Measurements from ENCODE around the gene NFATC2.

NFATC2 gene

DNA sequence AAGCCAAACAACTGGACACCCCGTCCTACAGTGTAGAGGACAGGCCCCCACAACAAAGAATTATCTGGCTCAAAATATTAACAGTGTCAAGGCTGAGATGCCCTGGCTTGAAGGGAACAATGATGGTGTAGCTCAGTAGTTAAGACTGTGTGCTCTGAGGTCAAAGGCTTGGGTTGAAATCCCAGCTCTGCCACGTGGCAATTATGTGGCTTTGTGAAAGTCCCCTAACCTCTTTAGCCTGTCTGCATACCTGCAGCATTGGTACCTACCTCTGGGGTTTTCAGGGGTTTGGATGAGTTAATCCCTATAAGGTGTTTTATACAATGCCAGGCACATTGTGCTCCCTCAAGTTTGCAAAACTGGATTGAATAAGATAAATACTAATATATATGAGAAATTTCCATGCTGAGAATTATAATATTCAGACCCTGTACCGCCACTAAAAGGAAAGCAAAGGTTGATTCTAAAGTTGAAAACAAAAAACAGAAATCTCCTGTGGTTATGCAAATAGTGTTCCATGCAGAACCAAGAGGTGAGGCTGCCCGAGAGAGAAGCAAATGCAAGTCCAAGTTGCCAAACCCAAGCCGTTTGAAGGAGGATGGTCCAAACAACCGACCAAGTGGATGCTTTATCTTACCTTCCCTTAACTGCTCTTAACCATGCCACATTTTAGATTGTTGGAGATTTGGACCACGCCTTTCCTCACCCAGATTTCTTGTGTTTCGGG, 199.8 kb downstream of the NFATC2 start:
- TF ChIP-seq, protein P1, sequence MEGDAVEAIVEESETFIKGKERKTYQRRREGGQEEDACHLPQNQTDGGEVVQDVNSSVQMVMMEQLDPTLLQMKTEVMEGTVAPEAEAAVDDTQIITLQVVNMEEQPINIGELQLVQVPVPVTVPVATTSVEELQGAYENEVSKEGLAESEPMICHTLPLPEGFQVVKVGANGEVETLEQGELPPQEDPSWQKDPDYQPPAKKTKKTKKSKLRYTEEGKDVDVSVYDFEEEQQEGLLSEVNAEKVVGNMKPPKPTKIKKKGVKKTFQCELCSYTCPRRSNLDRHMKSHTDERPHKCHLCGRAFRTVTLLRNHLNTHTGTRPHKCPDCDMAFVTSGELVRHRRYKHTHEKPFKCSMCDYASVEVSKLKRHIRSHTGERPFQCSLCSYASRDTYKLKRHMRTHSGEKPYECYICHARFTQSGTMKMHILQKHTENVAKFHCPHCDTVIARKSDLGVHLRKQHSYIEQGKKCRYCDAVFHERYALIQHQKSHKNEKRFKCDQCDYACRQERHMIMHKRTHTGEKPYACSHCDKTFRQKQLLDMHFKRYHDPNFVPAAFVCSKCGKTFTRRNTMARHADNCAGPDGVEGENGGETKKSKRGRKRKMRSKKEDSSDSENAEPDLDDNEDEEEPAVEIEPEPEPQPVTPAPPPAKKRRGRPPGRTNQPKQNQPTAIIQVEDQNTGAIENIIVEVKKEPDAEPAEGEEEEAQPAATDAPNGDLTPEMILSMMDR (IDR thresholded peaks at IDR 0.05; ENCODE audit: insufficient read depth, low read length, missing control alignments) = no peak
- POLR2A ChIA-PET = interaction anchor here (0.5 to 0.6 kb wide), 2 partner anchors 18 to 377 kb away, joined by 3 read pairs; no protein-coding TSS in a partner anchor
- no peak for DNase-seq (ENCODE audit: low read depth, low spot score)
- CTCF ChIA-PET = interaction anchor here (0.9 to 1.6 kb wide), 2 partner anchors 12 to 355 kb away, joined by 4 read pairs; no protein-coding TSS in a partner anchor
- no peak overlapping the region for H3K4me3 ChIP-seq (ENCODE audit: low read depth, low read length)

DNA sequence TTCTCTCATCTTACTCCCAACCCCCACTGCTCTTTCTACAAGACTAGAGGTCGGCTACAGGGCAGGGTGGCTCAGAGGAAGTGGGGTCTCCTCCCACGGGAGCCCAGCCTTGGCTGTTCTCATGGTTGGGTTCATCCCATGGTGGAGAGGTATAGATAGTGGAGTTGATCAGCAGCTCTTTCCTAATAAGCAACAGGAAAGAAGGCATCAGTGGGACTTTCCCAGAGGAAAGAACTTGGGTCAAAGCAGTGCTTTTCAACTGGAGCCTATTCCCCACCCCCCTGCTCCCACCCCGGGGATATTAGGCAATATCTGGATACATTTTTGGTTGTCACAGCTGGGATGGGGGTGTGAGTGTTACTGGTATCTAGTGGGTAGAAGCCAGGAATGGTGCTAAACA, 200.9 kb downstream of the NFATC2 start:
- ChIA-PET POLR2A (no interaction called here), CTCF (interaction anchor here (1.6 kb wide), 1 partner anchor 354 kb away, joined by 4 read pairs; no protein-coding TSS in a partner anchor)
- no peak for DNase-seq (ENCODE audit: low read depth, low spot score)
- H3K4me3 ChIP-seq (ENCODE audit: low read depth, low read length) = no peak overlapping the region
- TF ChIP-seq, protein P1 (IDR thresholded peaks at IDR 0.05; ENCODE audit: insufficient read depth, low read length, missing control alignments) = no peak

DNA sequence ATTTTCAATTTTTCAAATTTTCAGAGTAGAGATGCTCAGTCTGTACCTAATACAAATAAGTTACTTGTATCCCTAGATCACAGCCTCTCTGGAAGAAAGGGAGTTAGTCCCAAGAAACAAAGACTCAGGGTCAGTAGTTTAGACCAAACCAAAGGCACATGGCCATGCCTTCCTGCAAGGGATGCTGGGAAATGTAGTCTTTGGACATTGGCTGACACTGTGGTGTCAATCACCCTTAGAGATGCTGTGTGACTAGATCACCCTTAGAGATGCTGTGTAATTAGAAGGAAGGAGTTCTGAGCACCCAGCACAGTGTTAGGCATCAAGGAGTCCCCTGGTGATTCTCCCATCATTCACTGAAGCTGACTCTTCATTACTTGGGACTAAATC, 202.1 kb downstream of the NFATC2 start:
- TF ChIP-seq, protein P1 (IDR thresholded peaks at IDR 0.05; ENCODE audit: insufficient read depth, low read length, missing control alignments) = no peak
- POLR2A ChIA-PET = no interaction called here
- CTCF ChIA-PET = interaction anchor here (1.4 kb wide), 1 partner anchor 353 kb away, joined by 5 read pairs; no protein-coding TSS in a partner anchor
- DNase-seq (ENCODE audit: low read depth, low spot score) = no peak
- no peak overlapping the region for H3K4me3 ChIP-seq (ENCODE audit: low read depth, low read length)

DNA sequence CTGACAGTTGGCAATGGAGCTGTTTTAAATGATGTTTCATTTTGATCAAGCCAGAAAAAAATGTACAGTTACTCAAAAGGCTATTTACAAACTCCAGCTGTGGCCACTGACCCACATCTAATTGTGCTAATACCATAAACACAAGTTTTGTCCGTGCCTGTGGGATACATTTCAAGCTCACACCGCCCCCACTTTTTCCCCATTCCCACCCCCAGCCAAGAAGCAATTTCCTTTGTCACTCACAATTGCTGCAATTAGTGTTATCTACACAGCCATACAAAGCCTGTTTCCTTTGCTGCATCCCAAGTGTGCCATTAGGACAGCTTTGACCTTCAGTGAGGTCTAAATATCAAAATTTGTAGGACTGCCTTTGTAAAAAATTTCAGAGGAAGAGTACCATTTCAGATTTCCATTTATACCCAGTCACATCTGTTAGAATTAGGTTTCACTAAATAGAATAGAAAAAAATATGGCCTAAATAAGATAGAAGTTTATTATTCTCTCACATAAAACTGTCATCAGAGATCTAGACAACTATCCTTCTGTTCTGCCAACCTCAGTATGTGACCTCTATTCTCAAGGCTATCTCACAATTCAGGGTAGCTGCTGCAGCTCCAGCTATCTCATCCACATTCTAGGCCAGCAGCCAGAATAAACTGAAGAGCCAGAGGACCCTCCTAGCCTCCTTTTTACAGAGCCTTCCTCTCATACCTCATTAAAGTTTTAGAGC, 202.6 kb downstream of the NFATC2 start:
- CTCF ChIA-PET = interaction anchor here (0.7 to 1.8 kb wide), 8 partner anchors 10 to 359 kb away, joined by 3 to 11 read pairs (median 4); no protein-coding TSS in a partner anchor
- no peak for DNase-seq (ENCODE audit: low read depth, low spot score)
- no peak overlapping the region for H3K4me3 ChIP-seq (ENCODE audit: low read depth, low read length)
- POLR2A ChIA-PET = interaction anchor here (0.7 to 1.4 kb wide), 2 partner anchors 13 to 26 kb away, joined by 3 read pairs; no protein-coding TSS in a partner anchor
- TF ChIP-seq, protein P1 (IDR thresholded peaks at IDR 0.05; ENCODE audit: insufficient read depth, low read length, missing control alignments) = no peak

DNA sequence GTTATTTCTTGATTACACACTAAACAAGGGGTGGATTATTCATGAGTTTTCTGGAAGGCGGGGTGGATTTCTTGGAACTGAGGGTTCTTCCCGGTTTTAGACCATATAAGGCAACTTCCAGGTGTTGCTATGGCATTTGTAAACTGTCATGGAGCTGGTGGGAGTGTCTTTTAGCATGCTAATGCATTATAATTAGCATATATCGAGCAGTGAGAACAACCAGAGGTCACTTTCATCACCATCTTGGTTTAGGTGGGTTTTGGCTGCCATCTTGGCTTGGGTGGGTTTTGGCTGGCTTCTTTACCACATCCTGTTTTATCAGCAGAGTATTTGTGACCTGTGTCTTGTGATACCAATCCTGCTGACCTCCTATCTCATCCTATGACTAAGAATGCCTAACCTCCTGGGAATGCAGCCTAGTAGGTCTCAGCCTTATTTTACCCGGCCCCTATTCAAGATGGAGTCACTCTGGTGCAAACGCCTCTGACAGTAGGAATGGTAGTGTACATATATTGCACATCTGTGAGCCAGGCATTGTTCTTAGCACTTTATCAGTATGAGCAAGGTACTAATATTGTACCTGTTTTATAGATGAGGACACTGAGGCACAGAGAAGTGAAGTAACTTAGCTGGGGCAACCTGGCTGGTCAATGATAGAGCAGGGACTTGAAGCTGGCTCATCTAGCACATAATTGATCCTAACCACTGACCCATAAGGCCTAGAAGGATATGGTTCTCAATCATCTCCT, 203.7 kb downstream of the NFATC2 start:
- TF ChIP-seq, protein P1 (IDR thresholded peaks at IDR 0.05; ENCODE audit: insufficient read depth, low read length, missing control alignments) = no peak
- ChIA-PET CTCF (interaction anchor here (0.7 to 1.8 kb wide), 7 partner anchors 9 to 358 kb away, joined by 3 to 11 read pairs (median 4); no protein-coding TSS in a partner anchor), POLR2A (interaction anchor here (1.4 kb wide), 1 partner anchor 27 kb away, joined by 3 read pairs; no protein-coding TSS in a partner anchor)
- no peak overlapping the region for H3K4me3 ChIP-seq (ENCODE audit: low read depth, low read length)
- DNase-seq (ENCODE audit: low read depth, low spot score) = no peak
